Testis (tissue), 3 donors: ENCODE results near the gene ITGA6. TPM values are rescaled to one million over a fixed set of nuclear protein-coding genes. Genes with fewer than 3 reads are reported as not detected.

ENCODE experiments used
- DNase-seq: peaks from one replicate; pipeline ENCODE4 v3.0.0-alpha.2; 2019
- H3K27ac ChIP-seq, 2 donors: fragments of 200-600 bp; sonication (generic); one replicate each; pipeline ENCODE4 v1.5.1; 2019
- H3K27me3 ChIP-seq: fragments of 200-600 bp; sonication (generic); one replicate; pipeline ENCODE4 v1.5.1; 2019
- H3K36me3 ChIP-seq: fragments of 200-600 bp; sonication (generic); one replicate; pipeline ENCODE4 v1.5.1; 2017; ENCODE audit warnings: low read depth; ENCODE audit errors: missing control alignments
- H3K4me1 ChIP-seq: fragments of 200-600 bp; sonication (generic); one replicate; pipeline ENCODE4 v1.5.1; 2019
- H3K4me3 ChIP-seq, 2 donors: fragments of 200-600 bp; sonication (generic); one replicate each; pipeline ENCODE4 v1.5.1; 2017 to 2019
- H3K9me3 ChIP-seq: fragments of 200-600 bp; sonication (generic); one replicate; pipeline ENCODE4 v1.5.1; 2017
- POLR2A ChIP-seq: fragments of 450-650 bp; IDR thresholded peaks from one replicate; pipeline ENCODE4 v1.6.1; 2017; ENCODE audit warnings: antibody characterized with exemption, mild to moderate bottlenecking, moderate library complexity
- WGBS, 2 donors: methylation state at CpG; one replicate each; pipeline ENCODE4 v1.1.5; 2018; 5-methylcytosine and 5-hydroxymethylcytosine counted together
- intact Hi-C: fragments of 100-400 bp; cut with DNase I; formaldehyde crosslinking; loops from one replicate; pipeline ENCODE4 v1.15.1; 2023; ENCODE audit warnings: low total_unique reads
- polyA plus RNA-seq: library from polyadenylated mRNA; stranded (reverse); fragments of 350-450 nt; fragmentation: Illumina TruSeq; extraction: RNeasy Lipid Tissue Mini Kit (QIAGEN cat#74804); gene quantifications from one replicate; pipeline ENCODE4 v1.2.3, GENCODE V29; 2014; ENCODE audit warnings: low read depth, low replicate concordance; ENCODE audit not compliant: insufficient read depth
- total RNA-seq, 2 donors: library from RNA; depleted of rRNA; stranded (reverse); fragments of >200 nt; gene quantifications; one replicate each; pipeline ENCODE4 v1.2.3, GENCODE V29; 2016
- TF ChIP-seq, protein P1 (sequence below), 3 experiments: fragments of 450-650 bp in 2 of 3; fragments of 200-600 bp in 1 of 3; sonication (generic) in 1 of 3; IDR thresholded peaks; one replicate each; pipeline ENCODE4 v1.5.1; 2016 to 2019; ENCODE audit warnings: antibody characterized with exemption in 3 of 3, mild to moderate bottlenecking in 2 of 3, moderate library complexity in 1 of 3

The ITGA6 gene
- total and polyA plus RNA-seq, 3 donors from 2014 or later: 57.5 to 232 (median 166) TPM

DNA sequence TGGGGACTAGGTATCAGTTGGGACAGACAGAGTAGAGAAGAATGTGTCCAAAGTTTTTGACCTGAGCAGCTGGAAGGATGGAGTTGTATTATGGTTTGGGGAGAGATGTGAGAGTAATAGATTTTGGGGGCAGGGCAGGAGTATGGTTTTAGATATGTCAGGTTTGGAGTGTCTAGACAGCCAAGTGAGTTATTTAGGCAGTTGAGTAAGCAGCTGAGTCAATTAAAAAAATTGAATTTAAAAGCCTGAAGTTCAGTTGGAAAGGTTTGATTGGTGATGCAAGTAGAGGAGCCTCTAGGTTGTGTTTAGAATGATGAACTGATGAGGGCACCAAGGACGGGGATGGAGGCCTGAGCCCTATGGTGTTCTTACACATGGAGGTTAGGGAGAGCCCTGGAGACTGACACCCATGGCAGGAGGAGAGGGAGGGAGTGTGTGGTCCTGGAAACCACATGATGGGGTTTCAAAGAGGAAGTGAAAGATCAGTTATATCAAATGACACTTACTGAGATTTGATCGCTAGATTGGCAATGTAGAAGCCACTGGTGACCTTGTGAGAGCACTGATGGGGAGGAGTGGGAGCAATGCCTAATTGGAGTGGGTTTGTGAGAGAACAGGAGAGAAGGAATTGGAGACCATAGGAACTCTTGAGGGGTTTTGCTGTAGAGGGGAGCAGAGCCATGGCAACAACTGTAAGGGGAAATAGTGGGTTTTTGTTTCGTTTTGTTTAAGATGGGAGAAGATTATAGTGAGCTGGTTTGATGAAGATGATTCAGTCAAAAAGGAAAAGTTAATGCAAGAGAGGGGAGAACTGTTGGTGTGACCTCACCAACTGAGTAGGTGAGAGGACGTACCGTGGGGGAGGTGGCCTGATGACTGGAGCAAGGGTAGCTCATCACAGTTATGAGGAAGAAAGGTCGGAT, 10.3 kb downstream of the ITGA6 start:
- Histone ChIP-seq H3K4me3 (no peak overlapping the region), H3K9me3 (no peaks in the 10 kb centered on the region), H3K36me3 (no peaks in the 10 kb centered on the region), H3K4me1 (peaks cover 4% of the 10 kb centered on the region), H3K27me3 (no peaks in the 10 kb centered on the region), H3K27ac (no peak overlapping the region)
- TF ChIP-seq POLR2A: no peak
- TF ChIP-seq, protein P1, sequence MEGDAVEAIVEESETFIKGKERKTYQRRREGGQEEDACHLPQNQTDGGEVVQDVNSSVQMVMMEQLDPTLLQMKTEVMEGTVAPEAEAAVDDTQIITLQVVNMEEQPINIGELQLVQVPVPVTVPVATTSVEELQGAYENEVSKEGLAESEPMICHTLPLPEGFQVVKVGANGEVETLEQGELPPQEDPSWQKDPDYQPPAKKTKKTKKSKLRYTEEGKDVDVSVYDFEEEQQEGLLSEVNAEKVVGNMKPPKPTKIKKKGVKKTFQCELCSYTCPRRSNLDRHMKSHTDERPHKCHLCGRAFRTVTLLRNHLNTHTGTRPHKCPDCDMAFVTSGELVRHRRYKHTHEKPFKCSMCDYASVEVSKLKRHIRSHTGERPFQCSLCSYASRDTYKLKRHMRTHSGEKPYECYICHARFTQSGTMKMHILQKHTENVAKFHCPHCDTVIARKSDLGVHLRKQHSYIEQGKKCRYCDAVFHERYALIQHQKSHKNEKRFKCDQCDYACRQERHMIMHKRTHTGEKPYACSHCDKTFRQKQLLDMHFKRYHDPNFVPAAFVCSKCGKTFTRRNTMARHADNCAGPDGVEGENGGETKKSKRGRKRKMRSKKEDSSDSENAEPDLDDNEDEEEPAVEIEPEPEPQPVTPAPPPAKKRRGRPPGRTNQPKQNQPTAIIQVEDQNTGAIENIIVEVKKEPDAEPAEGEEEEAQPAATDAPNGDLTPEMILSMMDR (IDR thresholded peaks at IDR 0.05): no peak
- intact Hi-C loops: no loop called here
- WGBS, 2 donors: 82 to 87% methylated on average over 6 of the region's 6 CpGs
- no peak for DNase-seq

DNA sequence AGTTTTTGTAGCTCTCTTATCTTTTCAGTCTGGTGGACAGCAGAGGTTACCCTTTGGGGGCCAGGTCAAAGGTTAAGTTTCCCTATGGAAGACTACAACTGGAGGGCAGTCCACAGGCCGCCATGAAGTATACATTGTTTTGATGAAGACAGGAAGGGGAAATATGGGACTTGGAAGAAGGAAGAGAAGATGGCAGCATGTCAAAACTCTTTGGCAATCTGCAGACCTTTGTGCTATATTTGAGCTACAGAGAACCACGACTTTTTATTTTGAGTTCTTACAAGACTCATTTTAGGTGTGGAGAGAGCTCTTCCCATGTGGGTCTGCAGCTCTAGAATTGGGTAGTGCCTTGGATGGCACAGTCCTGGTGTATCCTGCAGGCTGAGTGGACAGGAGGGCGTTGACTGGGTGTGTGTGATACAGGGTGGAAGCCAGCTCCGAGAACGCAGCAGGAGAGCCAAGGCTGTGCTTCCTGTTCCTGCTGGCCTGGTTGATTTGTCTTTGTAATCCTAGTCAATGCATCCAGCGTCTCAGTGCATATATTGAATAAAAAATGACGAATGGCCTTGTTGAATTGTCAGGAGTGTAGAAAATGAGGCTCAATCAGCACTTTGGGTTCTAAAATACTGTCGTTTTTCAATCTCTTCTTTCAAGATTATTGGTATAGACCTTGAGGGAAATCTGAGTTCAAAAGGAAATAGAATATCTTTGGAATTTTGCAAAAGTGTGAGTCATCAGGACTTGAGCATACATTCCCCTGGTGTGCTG, 11.5 kb downstream of the ITGA6 start:
- WGBS, 2 donors: 74 to 75% methylated on average over 8 of the region's 8 CpGs
- H3K27me3 ChIP-seq: no peaks in the 10 kb centered on the region
- H3K4me3 ChIP-seq: no peak overlapping the region
- intact Hi-C loops: no loop called here
- TF ChIP-seq POLR2A: no peak
- TF ChIP-seq, protein P1 (IDR thresholded peaks at IDR 0.05): no peak
- peaks cover 8% of the 10 kb centered on the region for H3K4me1 ChIP-seq
- no peak for DNase-seq
- no peaks in the 10 kb centered on the region for H3K9me3 ChIP-seq
- H3K36me3 ChIP-seq: no peaks in the 10 kb centered on the region
- no peak overlapping the region for H3K27ac ChIP-seq

DNA sequence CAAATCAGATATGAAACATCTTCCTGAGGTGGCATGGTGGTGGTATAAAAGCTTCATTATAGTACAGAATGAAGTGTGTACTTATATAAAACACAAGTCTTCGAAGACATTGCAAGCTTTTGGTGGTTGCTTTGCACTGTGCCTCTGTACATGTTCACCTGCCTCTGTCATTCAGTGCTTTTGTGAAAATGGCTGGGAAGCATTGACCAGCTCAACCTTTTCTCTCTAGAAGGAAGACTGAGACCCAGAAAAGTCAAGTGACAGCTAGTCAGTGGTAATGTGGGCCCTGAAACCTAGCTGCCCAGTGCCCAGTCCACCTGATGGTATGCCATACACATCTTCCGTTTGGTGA, 12.1 kb downstream of the ITGA6 start:
- TF ChIP-seq, protein P1 (IDR thresholded peaks at IDR 0.05): no peak
- no peak for TF ChIP-seq POLR2A
- no peak overlapping the region for H3K27ac ChIP-seq
- intact Hi-C loops: no loop called here
- no peaks in the 10 kb centered on the region for H3K27me3 ChIP-seq
- DNase-seq: no peak
- WGBS, 2 donors: 80 to 96% methylated on average over 2 of the region's 2 CpGs
- H3K36me3 ChIP-seq: no peaks in the 10 kb centered on the region
- H3K4me3 ChIP-seq: no peak overlapping the region
- H3K9me3 ChIP-seq: no peaks in the 10 kb centered on the region
- peaks cover 7% of the 10 kb centered on the region for H3K4me1 ChIP-seq

DNA sequence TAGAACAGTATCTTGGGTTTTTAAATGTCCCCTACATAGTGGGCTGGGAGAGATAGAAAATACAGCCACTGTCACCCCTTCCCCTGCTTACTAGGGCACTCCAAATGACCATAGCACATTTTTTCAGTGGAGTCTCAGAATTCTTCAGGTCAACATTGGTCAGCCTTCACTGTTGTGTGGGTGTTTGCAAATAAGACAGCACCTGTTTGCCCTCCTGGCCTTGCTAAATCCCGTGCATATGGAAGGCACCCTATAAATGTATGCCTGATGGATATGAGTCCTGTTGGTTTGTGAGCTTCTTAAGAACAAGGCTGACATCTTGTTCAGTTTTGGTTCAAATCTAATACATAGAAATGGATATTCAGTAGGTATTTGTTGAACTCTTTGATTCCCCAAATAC, 12.5 kb downstream of the ITGA6 start:
- Histone ChIP-seq H3K27me3 (no peaks in the 10 kb centered on the region), H3K9me3 (no peaks in the 10 kb centered on the region), H3K27ac (no peak overlapping the region), H3K36me3 (no peaks in the 10 kb centered on the region), H3K4me3 (no peak overlapping the region), H3K4me1 (peaks cover 4% of the 10 kb centered on the region)
- WGBS, 2 donors: 85 to 95% methylated on average over 1 of the region's 1 CpG
- no peak for DNase-seq
- intact Hi-C loops: no loop called here
- TF ChIP-seq POLR2A: no peak
- TF ChIP-seq, protein P1 (IDR thresholded peaks at IDR 0.05): no peak
